Glutamatergic neuron (in vitro differentiated cells): ENCODE measurements around the gene SMC6. TPM values are rescaled to one million over a fixed set of nuclear protein-coding genes. Genes with fewer than 3 reads are reported as not detected.

Experiments used
- DNase-seq: peaks from one replicate; pipeline ENCODE4 v3.0.0; 2022
- H3K27ac Mint-ChIP-seq: one replicate; pipeline ENCODE4 v1.8.0; 2020; ENCODE audit warnings: mild to moderate bottlenecking, mixed read lengths, inconsistent platforms; ENCODE audit not compliant: unreplicated experiment
- H3K27me3 Mint-ChIP-seq: one replicate; pipeline ENCODE4 v1.8.0; 2020; ENCODE audit warnings: mild to moderate bottlenecking, moderate library complexity, mixed read lengths, inconsistent platforms; ENCODE audit not compliant: unreplicated experiment
- H3K36me3 Mint-ChIP-seq: one replicate; pipeline ENCODE4 v1.8.0; 2020; ENCODE audit warnings: mild to moderate bottlenecking, mixed read lengths, inconsistent platforms; ENCODE audit not compliant: unreplicated experiment
- H3K4me1 Mint-ChIP-seq: one replicate; pipeline ENCODE4 v1.8.0; 2020; ENCODE audit warnings: mild to moderate bottlenecking, low read depth, mixed read lengths, inconsistent platforms; ENCODE audit not compliant: unreplicated experiment
- H3K4me3 Mint-ChIP-seq: one replicate; pipeline ENCODE4 v1.8.0; 2020; ENCODE audit warnings: mild to moderate bottlenecking, mixed read lengths, inconsistent platforms; ENCODE audit not compliant: unreplicated experiment
- H3K9me3 Mint-ChIP-seq: one replicate; pipeline ENCODE4 v1.8.0; 2020; ENCODE audit warnings: mild to moderate bottlenecking, moderate library complexity, mixed read lengths, inconsistent platforms; ENCODE audit not compliant: unreplicated experiment
- total RNA-seq: library from RNA; stranded (reverse); fragmentation: NEBNext Ultra II Directional; extraction: Animal tissue kit (Norgen Biotek cat#: 25700); gene quantifications from one replicate; pipeline ENCODE4 v1.2.1, GENCODE V29; 2021; ENCODE audit not compliant: unreplicated experiment
- TF ChIP-seq, protein P1 (sequence below): fragments of 200-600 bp; sonication (generic); IDR thresholded peaks from one replicate; pipeline ENCODE4 v1.5.0; 2021; ENCODE audit not compliant: partially characterized antibody, unreplicated experiment

SMC6 gene
- total RNA-seq, 1 donor from 2014 or later: 61.4 TPM

DNA sequence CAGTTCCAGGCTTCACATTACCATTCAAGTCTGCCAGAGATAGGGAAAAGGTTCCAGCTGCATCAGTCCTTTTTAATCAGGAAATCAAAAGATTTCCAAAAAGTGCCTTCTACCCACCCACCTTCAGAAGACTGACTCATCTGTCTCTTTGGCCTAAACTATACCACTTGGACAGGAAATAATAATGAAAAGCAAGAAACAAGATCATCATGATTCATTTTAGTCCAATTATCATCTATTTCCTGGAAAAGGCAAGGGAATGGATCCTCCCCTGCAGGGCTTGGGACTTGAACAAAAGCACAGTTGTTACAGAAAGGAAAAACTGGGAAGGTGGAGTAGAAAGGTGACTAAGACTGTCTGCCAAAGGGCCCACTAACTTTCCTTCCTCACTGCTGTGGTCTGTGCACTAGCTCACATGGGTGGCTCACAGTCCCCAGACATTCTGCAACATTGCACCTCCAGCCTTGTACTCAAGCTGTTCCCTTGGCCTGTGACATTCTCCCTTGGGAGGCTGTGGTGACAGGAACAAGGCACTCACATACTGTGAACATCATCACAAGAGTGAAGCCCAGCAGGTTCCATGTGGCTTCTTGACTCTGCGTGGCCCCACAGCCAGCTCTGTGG is 137.8 kb downstream of the SMC6 start:
- no peaks in the 10 kb centered on the region for H3K27me3 Mint-ChIP-seq
- TF ChIP-seq, protein P1, sequence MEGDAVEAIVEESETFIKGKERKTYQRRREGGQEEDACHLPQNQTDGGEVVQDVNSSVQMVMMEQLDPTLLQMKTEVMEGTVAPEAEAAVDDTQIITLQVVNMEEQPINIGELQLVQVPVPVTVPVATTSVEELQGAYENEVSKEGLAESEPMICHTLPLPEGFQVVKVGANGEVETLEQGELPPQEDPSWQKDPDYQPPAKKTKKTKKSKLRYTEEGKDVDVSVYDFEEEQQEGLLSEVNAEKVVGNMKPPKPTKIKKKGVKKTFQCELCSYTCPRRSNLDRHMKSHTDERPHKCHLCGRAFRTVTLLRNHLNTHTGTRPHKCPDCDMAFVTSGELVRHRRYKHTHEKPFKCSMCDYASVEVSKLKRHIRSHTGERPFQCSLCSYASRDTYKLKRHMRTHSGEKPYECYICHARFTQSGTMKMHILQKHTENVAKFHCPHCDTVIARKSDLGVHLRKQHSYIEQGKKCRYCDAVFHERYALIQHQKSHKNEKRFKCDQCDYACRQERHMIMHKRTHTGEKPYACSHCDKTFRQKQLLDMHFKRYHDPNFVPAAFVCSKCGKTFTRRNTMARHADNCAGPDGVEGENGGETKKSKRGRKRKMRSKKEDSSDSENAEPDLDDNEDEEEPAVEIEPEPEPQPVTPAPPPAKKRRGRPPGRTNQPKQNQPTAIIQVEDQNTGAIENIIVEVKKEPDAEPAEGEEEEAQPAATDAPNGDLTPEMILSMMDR: no peak
- H3K9me3 Mint-ChIP-seq: peaks cover 1% of the 10 kb centered on the region
- no peak overlapping the region for H3K27ac Mint-ChIP-seq
- no peak overlapping the region for H3K4me3 Mint-ChIP-seq
- no peaks in the 10 kb centered on the region for H3K36me3 Mint-ChIP-seq
- peaks cover 14% of the 10 kb centered on the region for H3K4me1 Mint-ChIP-seq
- DNase-seq: no peak

DNA sequence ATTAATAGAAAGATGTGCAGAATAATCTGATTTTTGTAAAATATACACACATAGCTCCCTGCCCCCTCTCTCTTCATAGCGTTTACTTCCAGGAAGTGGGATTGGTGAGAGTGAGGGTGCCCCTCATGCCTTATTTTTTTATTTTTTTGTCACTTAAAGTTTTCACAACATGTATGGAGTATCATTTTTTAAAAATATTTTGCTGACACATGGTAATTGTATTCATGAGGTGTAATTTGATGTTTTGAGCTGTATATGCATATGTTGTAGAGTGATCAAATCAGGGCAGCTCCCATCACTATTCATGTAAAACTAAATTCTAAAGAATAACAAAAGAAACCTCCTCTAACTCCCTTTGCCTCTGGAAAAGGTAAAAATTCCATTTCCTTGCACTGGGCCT is 138.5 kb downstream of the SMC6 start:
- Mint-ChIP-seq H3K27ac (no peak overlapping the region), H3K36me3 (no peaks in the 10 kb centered on the region), H3K27me3 (no peaks in the 10 kb centered on the region), H3K4me3 (no peak overlapping the region), H3K9me3 (peaks cover 1% of the 10 kb centered on the region), H3K4me1 (peaks cover 14% of the 10 kb centered on the region)
- no peak for DNase-seq
- TF ChIP-seq, protein P1: no peak

DNA sequence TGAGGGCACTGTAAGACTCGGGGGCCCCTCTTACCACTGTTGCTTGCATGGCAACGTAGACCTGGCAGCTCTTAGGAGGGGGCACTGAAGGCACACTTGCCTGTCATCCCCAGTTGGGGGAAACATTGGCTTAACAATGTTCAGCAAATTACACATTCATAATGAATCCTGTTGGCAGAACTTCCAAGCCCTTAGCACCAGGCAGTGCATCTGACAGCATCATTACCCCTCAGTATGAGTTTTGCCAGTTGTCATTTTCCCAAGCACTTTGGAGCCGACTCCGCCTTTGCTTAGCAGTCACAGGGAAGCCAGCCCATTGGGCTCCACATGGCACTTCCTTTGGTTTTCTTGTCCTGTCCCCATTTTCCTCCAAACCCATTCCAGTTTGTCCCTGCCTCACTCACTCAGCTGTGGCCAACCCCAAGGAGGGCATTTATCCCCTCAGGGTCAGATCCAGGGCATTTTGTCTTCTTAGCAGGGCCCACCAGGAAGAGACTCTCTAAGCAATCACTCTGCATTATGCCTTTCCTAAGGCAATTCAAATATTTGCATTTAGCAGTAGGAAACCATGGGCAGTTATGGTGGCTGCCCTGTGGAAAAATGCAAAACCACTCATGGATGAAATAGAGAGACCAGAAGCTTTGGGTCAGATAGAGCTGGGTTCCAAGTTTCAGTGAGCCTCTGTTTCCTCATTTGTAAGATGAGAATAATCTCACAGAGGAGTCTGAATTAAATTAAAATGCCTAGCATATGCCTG is 139.3 kb downstream of the SMC6 start:
- Mint-ChIP-seq H3K4me3 (no peak overlapping the region), H3K27me3 (no peaks in the 10 kb centered on the region), H3K9me3 (peaks cover 1% of the 10 kb centered on the region), H3K36me3 (no peaks in the 10 kb centered on the region), H3K27ac (no peak overlapping the region), H3K4me1 (peaks cover 14% of the 10 kb centered on the region)
- TF ChIP-seq, protein P1: no peak
- DNase-seq: no peak

Other genes with a start within 250 kb of the SMC6 start
- gene RAD51AP2, start 235.4 kb downstream of the SMC6 start, total RNA-seq: not detected
- gene VSNL1, start 213.1 kb downstream of the SMC6 start, total RNA-seq: 6.1 TPM
- gene GEN1, start 328 bp upstream of the SMC6 start, total RNA-seq: 44.4 TPM
- not detected for gene MSGN1, start 62.6 kb upstream of the SMC6 start, total RNA-seq
- 5.5 TPM for gene KCNS3, start 124.9 kb upstream of the SMC6 start, total RNA-seq